HG03432 (cell line): ENCODE data around the gene MRPL18.
A peak's percentile ranks its signal among the peaks of the same experiment; 100 is the strongest.
"Not testable (repeated sequence)": the region's sequence is repeated elsewhere in the genome, so short reads cannot be mapped to it uniquely, and the experiment has no call there.

Source experiments
- ATAC-seq: cut with Tn5 transposase; IDR thresholded peaks from one replicate; pipeline ENCODE4 v1.9.1; 2021; ENCODE audit warnings: mild to moderate bottlenecking, moderate library complexity; ENCODE audit not compliant: unreplicated experiment

MRPL18 gene

DNA sequence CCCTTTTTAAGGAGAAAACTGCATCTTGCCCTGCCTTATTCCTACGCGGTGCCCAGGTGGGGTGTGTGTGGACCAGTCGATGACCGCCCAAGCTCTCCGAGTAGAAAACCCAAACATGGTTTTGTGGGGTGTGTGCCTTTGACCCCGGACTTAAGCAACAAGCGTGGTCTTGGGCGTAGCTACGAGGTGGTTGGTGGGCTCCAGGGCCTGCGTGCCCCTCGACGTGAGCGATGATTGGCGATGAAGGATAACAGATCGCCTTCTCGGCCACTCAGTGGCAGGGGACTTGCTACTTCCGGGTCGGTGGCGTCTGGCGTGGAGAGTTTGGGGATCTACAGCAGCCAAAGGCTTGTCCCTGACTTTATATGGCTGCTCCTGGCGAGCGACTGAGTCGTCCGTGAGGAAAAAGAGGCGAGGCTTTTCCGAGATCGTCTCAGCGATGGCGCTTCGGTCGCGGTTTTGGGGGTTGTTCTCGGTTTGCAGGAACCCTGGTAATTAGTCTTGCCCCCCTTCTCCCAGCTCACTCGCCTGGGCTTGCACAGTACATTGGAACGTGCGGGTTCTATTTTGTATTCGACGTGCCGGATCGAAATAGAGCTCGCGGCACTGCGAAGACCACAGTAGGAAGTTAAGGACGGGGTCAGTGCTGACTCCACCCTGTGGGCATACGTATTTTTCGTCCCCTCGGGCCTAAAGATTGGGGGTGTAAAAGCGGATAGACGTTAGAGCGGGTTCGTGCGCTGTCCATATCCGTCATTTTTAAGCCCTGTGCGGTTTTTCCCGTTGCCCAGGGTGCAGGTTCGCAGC is at the start of gene MRPL18:
MRPL18 (plus strand) TSS at position 319 of the 807 bp plus-strand sequence; CDS start at position 440, 121 bp downstream.
- peak; percentile 82 for ATAC-seq

- ATAC-seq, result no peak
These were observed 48.1 kb upstream of the MRPL18 start for GRCh38 chr6:159742165-159742564.

GRCh38 chr6:159745081-159745480 is 45.2 kb upstream of the MRPL18 start:
- ATAC-seq, result no peak

DNA sequence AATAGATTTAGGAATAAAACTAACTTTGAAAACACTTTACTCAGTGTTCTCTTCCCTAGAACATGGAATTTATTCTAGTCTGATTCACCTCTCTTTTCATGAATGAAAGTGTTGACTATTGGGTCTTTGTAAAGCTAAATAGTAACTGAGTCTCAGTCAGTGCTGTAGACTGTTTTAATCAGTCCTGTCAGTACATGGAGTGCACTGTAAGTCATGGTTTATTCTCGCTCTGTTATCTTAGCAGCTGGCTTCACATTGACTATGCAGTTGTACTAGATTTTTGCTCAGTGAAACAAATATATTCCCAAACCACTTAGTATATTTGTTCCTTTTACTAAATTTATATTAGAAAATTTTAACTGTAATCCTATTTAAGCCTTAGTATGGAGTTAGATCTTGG is 43.5 kb upstream of the MRPL18 start:
- no peak for ATAC-seq

DNA sequence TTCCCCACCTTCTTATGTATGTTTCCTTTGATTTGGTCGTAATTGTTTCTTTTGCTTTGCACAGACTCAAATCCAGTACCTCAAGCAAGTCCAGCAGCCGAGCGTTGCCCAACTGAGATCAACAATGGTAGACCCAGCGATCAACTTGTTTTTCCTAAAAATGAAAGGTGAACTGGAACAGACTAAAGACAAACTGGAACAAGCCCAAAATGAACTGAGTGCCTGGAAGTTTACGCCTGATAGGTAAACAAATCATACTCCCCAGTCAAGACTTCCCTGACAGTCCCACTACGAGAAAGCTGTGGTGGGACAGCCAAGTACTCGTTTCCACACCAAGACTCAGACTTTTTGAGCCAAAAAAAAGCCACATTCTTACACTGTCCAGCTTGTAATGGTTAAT is 42.1 kb upstream of the MRPL18 start:
- ATAC-seq, result not testable (repeated sequence)

- ATAC-seq, result no peak
These were observed 38.8 kb upstream of the MRPL18 start for GRCh38 chr6:159751448-159751847.

GRCh38 chr6:159753081-159753872 is 37.0 kb upstream of the MRPL18 start:
- ATAC-seq, result no peak

DNA sequence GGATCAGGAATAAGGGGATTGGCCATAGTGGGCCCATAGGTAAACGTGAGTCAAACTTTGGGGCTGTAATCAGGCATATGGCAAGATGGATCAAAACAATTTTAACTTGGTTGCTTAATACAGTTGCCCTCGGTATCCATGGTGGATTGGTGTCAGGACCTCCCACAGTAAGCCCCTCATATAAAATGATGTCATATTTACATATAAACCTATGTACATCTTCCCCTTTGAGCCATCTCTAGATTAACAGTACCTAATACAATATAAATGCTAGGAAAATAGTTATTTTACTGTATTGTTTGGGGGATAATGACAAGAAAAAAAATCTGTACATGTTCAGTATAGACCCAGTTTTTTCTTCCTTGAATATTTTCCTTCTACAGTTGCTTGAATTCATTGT is 35.9 kb upstream of the MRPL18 start:
- ATAC-seq, result no peak

- ATAC-seq, result no peak
These were observed 35.0 kb upstream of the MRPL18 start for GRCh38 chr6:159754959-159755914.

GRCh38 chr6:159756508-159756907 is 33.8 kb upstream of the MRPL18 start:
- ATAC-seq, result no peak

- no peak for ATAC-seq
These were observed 32.0 kb upstream of the MRPL18 start for GRCh38 chr6:159758031-159759001.

DNA sequence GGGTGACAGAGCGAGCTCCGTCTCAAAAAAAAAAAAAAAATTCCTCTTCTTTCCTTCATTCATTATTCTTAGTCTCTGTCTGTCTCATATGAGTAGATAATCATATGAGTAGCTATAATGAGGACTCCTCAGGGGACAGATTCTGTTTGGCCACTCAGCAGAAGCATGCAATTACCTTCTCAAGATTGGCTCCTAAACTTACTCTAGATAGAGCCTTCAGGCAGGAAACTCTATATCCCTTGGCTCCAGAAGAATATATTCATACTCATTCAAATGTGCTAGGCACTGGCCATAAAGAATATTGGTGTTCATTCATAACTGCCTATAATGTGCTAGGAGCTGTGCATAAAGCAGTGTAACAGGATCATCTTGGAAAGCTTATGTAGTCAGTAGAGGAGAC is 30.6 kb upstream of the MRPL18 start:
- ATAC-seq, result no peak

- no peak for ATAC-seq
These were observed 29.6 kb upstream of the MRPL18 start for GRCh38 chr6:159760602-159761057.

- peak; percentile 1 for ATAC-seq
These were observed 29.0 kb upstream of the MRPL18 start for GRCh38 chr6:159761129-159761872.

- ATAC-seq, result peak; percentile 97
These were observed 28.2 kb upstream of the MRPL18 start, which contains the start of gene ACAT2 for GRCh38 chr6:159761873-159762680. ACAT2 (plus strand) TSS chr6:159762045; CDS start chr6:159762088, 43 bp downstream.

- ATAC-seq, result peak; percentile 13
These were observed 27.5 kb upstream of the MRPL18 start for GRCh38 chr6:159762681-159763293.

- no peak for ATAC-seq
These were observed 23.4 kb upstream of the MRPL18 start for GRCh38 chr6:159766906-159767305.

DNA sequence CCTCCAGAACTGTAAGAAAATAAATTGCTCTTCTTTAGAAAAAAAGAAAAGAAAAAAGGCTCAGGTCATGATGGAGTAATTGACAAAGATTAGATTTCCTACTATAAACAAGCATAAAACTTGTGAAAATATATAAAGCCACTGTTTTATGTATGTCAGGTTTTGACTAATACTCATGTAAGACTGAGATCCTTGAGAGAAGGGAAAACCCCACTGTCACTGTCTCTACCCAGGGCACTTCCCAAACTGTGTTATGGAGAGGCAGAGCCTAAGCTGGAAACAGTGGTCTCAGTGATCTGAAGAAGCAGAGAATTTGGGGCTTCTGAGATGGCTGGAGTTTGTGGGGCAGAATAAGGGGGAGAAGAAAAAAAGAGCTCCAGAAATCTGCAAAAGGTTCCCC is 20.8 kb upstream of the MRPL18 start:
- ATAC-seq, result no peak
